DLD1 (cell line): Measurements from ENCODE around the gene ELMOD3.
"Not testable (repeated sequence)": the region's sequence is repeated elsewhere in the genome, so short reads cannot be mapped to it uniquely, and the experiment has no call there.

Experiments
- in situ Hi-C: cut with HindIII; loops from 2 replicates; pipeline ENCODE4 v1.10.0; 2017; ENCODE audit warnings: low sequenced_read_pairs

The ELMOD3 gene

DNA sequence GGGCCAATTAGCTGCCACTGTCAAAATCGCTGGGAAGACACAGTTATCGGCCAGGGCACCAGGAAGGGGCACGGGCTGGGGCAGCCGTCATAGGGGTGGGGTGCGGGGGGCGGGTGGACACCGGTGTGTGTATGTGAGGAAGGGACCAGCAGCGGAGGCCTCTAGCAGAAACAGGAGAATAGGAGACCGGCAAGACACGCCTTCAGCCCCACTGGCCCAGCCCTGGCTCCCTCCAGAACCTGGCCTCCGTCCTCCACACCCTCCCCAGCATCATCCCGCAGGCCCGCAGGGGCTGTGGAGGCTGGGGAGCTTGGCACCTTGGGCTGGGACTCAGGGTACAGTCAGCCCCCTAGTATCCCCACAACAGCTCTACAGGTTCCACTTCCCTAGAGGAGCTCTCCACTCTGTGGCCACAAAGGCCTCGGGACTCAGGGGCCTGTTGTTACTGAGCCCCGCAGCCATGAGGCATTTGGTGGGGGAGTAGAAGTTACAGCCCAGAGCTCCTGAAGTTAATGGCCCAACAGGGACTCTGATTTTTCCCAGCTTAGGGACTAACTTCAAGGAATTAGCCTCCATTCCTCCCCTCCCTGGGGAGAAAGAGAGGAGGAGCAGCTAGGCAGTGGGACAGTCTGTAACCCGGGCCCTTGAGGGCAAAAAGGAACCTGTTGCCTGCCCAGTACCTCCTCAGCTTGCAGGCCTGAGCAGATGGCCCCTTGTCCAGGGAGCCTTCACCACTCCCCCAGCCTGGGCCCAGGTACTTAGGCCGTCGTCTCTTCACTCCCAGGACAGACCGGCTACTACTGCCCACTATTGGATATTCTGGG, 83.8 kb downstream of the ELMOD3 start:
- in situ Hi-C loops: no loop called here

- in situ Hi-C loops: no loop called here
Measured at GRCh38 chr2:85439025-85439472, 84.5 kb downstream of the ELMOD3 start.

DNA sequence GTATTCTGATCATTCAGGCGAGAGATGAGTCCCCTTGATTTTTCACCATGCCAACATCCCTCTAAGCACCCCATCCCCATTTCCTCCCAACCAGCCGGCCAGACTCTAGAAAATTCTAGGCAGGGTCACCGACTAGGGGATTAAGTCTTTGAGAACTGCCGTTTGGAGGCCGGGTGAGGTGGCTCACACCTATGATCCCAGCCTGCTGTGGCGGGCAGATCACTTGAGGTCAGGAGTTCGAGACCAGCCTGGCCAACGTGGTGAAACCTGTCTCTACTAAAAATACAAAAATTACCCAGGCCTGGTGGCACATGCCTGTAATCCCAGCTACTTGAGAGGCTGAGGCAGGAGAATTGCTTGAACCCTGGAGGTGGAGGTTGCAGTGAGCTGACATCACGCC, 85.0 kb downstream of the ELMOD3 start:
- in situ Hi-C loops: not testable (repeated sequence)

GRCh38 chr2:85439986-85440385, 85.4 kb downstream of the ELMOD3 start:
- in situ Hi-C loops: no loop called here

GRCh38 chr2:85440729-85441128, 86.2 kb downstream of the ELMOD3 start:
- in situ Hi-C loops: no loop called here
